ENCODE results near the gene SLC39A3. TPM values are rescaled to one million over a fixed set of nuclear protein-coding genes. Genes with fewer than 3 reads are reported as not detected.

The SLC39A3 gene
- total and polyA plus RNA-seq, 10 of the 15 experiments (the other 5 are each of a cell fraction or from before 2014, with no cell fraction given): 0.63 to 67.1 (median 51.2) TPM

DNA sequence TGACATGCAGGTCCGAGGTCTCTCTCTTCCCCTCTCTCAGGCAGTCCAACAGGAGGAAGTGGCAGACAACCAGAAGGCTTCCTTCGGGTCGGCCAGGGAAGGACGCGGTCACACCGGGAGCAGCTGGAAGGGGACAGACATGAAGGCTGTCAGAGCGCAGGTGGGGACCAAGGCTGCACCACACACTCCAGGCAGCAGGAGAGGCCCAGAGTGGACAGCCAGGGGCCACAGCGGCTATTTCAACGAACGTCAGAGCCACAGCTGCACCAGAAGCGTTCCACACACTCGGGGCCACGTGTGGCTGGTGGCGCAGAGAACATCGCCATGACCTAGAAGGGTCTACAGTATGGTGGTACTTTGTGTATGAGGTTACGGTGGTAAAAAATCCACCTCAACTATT is 16.0 kb upstream of the SLC39A3 start:
- Histone ChIP-seq H3K27me3 (replicated peaks in 1 of 2; ENCODE audit: control insufficient read depth in 2 of 2, insufficient read depth in 2 of 2, low read length in 1 of 2) (no peaks in the 10 kb centered on the region), H3K4me1 (ENCODE audit: control insufficient read depth, insufficient read depth, low read length) (no peaks in the 10 kb centered on the region; the same call in 1 of the 2 replicates), H3K27ac (ENCODE audit: control insufficient read depth, insufficient read depth) (no peak overlapping the region), H2AFZ (ENCODE audit: control insufficient read depth, low read depth, low read length) (no peak overlapping the region), H3K9ac (ENCODE audit: control insufficient read depth, insufficient read depth, low read length) (no peak overlapping the region), H3K4me2 (ENCODE audit: control insufficient read depth, insufficient read depth) (no peak overlapping the region), H4K20me1 (ENCODE audit: control insufficient read depth, insufficient read depth) (no peaks in the 10 kb centered on the region), H3K36me3 (ENCODE audit: control insufficient read depth in 2 of 2, insufficient read depth in 2 of 2, low read length in 1 of 2) (peaks cover 8 to 22% of the 10 kb centered on the region in 2 experiments), H3K79me2 (ENCODE audit: control insufficient read depth, insufficient read depth, low read length) (no peaks in the 10 kb centered on the region), H3K4me3 (no peak overlapping the region), H3K9me3 (replicated peaks; ENCODE audit: control insufficient read depth, insufficient read depth, low read length) (no peaks in the 10 kb centered on the region)
- FAIRE-seq (no peak), ATAC-seq (no peak), DNase-seq (ENCODE audit: low read depth, low spot score) (no peak)
- in situ Hi-C loops (cut with MboI): no loop called here
- 92% methylated on average over 16 of the region's 16 CpGs for WGBS (ENCODE audit: insufficient coverage, insufficient replicate concordance, low lambda C conversion rate, missing lambda C conversion rate)
- POLR2A ChIA-PET: no interaction called here
- 0 out of 2 replicates have a peak, but pooled peaks have one; percentile 17 for TF ChIP-seq POLR2A (IDR thresholded peaks at IDR 0.05; ENCODE audit: low read depth, low read length)
- TF ChIP-seq EED (IDR thresholded peaks at IDR 0.05; ENCODE audit: low read depth): no peak
- intact Hi-C loops (cut with micrococcal nuclease; ENCODE audit: unreplicated experiment): no loop called here
- CTCF ChIA-PET: no interaction called here
- no TSS peak for BruUV-seq (replicated peaks)
- RAD21 ChIA-PET (ENCODE audit: unreplicated experiment): no interaction called here
- SMC1A ChIA-PET (ENCODE audit: uncharacterized antibody, unreplicated experiment): interaction anchor here (0.6 kb wide), 1 partner anchor 93 kb away, joined by 3 read pairs; no protein-coding TSS in a partner anchor

- intact Hi-C loops (cut with micrococcal nuclease; ENCODE audit: unreplicated experiment) (no loop called here), in situ Hi-C loops (cut with MboI) (no loop called here)
- Histone ChIP-seq H3K4me2 (ENCODE audit: control insufficient read depth, insufficient read depth) (no peak overlapping the region), H3K79me2 (ENCODE audit: control insufficient read depth, insufficient read depth, low read length) (no peaks in the 10 kb centered on the region), H3K9ac (ENCODE audit: control insufficient read depth, insufficient read depth, low read length) (no peak overlapping the region), H3K9me3 (replicated peaks; ENCODE audit: control insufficient read depth, insufficient read depth, low read length) (no peaks in the 10 kb centered on the region), H3K27me3 (replicated peaks in 1 of 2; ENCODE audit: control insufficient read depth in 2 of 2, insufficient read depth in 2 of 2, low read length in 1 of 2) (no peaks in the 10 kb centered on the region), H3K36me3 (ENCODE audit: control insufficient read depth in 2 of 2, insufficient read depth in 2 of 2, low read length in 1 of 2) (peaks cover 8 to 18% of the 10 kb centered on the region in 2 experiments; a peak in 3 of 4 replicates), H3K4me3 (no peak overlapping the region), H2AFZ (ENCODE audit: control insufficient read depth, low read depth, low read length) (no peak overlapping the region), H3K27ac (ENCODE audit: control insufficient read depth, insufficient read depth) (no peak overlapping the region), H3K4me1 (ENCODE audit: control insufficient read depth, insufficient read depth, low read length) (no peaks in the 10 kb centered on the region; the same call in 1 of the 2 replicates), H4K20me1 (ENCODE audit: control insufficient read depth, insufficient read depth) (no peaks in the 10 kb centered on the region)
- BruUV-seq (replicated peaks): no TSS peak
- SMC1A ChIA-PET (ENCODE audit: uncharacterized antibody, unreplicated experiment): no interaction called here
- RAD21 ChIA-PET (ENCODE audit: unreplicated experiment): no interaction called here
- no peak for ATAC-seq
- TF ChIP-seq KAT2A (conservative IDR thresholded peaks at IDR 0.05; ENCODE audit: control insufficient read depth, low read depth, low read length) (no peak), SUZ12 (IDR thresholded peaks at IDR 0.05; ENCODE audit: unreplicated experiment) (no peak), BMI1 (IDR thresholded peaks at IDR 0.05; ENCODE audit: borderline replicate concordance) (no peak), RCOR1 (conservative IDR thresholded peaks at IDR 0.05; ENCODE audit: low read depth, low read length) (no peak), SPI1 (IDR thresholded peaks at IDR 0.05; ENCODE audit: borderline replicate concordance, insufficient read depth, low read depth, low read length) (no peak), FOXM1 (IDR thresholded peaks at IDR 0.05; ENCODE audit: low read depth, low read length) (no peak)
- POLR2A ChIA-PET: no interaction called here
- DNase-seq (ENCODE audit: low read depth, low spot score): no peak
- CTCF ChIA-PET: no interaction called here
- FAIRE-seq: no peak
- WGBS (ENCODE audit: insufficient coverage, insufficient replicate concordance, low lambda C conversion rate, missing lambda C conversion rate): 97% methylated on average over 16 of the region's 16 CpGs
Observed at GRCh38 chr19:2755448-2755705, 15.6 kb upstream of the SLC39A3 start.

Measured in GM12878 (cell line).